Subcutaneous adipose tissue (tissue), 4 donors: ENCODE results near the gene TEN1. TPM values are rescaled to one million over a fixed set of nuclear protein-coding genes. Genes with fewer than 3 reads are reported as not detected.

Source experiments
- total RNA-seq, 4 donors: library from RNA; depleted of rRNA; stranded (reverse); fragments of >200 nt; gene quantifications; one replicate each; pipeline ENCODE4 v1.1.0, GENCODE V29; 2016
- TF ChIP-seq, protein P1 (sequence below): fragments of 450-650 bp; IDR thresholded peaks from one replicate; pipeline ENCODE4 v1.5.1; 2016; ENCODE audit warnings: low read depth, mild to moderate bottlenecking, control low read depth, antibody characterized with exemption, moderate library complexity

Gene TEN1
- total RNA-seq, 4 donors from 2014 or later = 4.7 to 29.0 (median 20.8) TPM

DNA sequence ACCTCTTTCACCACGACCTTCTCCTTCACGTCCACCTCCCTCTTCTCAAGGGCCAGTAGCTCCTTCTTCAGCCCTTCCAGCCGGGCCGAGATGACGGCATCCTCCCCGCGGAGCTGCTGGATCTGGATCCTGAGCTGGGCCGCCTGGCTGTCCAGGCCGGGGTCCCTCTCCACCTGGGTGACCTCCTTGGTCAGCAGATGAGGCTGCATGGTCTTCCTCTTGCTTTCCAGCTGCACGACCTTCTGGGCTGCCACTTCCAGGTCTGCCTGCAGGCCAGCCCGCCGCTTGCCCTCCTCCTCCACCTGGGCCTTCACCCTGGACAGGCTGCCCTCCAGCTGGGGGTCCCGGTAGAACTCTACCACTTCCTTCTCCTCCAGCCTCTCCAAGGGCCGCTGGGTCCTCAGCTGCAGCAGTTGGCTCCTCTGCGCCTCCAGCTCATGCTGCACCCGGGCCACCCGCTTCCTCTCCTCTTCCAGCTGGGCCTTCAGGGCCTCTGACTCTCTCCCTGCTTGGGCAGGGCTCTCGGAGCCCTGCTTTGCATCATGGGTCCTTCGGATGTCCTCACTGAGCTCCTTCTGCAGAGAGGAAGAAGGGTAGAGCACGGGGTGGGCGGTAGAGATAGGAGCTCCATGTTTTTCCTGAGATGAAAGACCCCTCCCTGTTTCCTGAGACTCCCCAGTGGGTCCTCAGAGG, 31.1 kb downstream of the TEN1 start:
- TF ChIP-seq, protein P1, sequence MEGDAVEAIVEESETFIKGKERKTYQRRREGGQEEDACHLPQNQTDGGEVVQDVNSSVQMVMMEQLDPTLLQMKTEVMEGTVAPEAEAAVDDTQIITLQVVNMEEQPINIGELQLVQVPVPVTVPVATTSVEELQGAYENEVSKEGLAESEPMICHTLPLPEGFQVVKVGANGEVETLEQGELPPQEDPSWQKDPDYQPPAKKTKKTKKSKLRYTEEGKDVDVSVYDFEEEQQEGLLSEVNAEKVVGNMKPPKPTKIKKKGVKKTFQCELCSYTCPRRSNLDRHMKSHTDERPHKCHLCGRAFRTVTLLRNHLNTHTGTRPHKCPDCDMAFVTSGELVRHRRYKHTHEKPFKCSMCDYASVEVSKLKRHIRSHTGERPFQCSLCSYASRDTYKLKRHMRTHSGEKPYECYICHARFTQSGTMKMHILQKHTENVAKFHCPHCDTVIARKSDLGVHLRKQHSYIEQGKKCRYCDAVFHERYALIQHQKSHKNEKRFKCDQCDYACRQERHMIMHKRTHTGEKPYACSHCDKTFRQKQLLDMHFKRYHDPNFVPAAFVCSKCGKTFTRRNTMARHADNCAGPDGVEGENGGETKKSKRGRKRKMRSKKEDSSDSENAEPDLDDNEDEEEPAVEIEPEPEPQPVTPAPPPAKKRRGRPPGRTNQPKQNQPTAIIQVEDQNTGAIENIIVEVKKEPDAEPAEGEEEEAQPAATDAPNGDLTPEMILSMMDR = no peak

GRCh38 chr17:76011951-76012350, 32.9 kb downstream of the TEN1 start:
- TF ChIP-seq, protein P1 = no peak

- TF ChIP-seq, protein P1 = no peak
Measured at GRCh38 chr17:76013377-76013932, 34.4 kb downstream of the TEN1 start.

DNA sequence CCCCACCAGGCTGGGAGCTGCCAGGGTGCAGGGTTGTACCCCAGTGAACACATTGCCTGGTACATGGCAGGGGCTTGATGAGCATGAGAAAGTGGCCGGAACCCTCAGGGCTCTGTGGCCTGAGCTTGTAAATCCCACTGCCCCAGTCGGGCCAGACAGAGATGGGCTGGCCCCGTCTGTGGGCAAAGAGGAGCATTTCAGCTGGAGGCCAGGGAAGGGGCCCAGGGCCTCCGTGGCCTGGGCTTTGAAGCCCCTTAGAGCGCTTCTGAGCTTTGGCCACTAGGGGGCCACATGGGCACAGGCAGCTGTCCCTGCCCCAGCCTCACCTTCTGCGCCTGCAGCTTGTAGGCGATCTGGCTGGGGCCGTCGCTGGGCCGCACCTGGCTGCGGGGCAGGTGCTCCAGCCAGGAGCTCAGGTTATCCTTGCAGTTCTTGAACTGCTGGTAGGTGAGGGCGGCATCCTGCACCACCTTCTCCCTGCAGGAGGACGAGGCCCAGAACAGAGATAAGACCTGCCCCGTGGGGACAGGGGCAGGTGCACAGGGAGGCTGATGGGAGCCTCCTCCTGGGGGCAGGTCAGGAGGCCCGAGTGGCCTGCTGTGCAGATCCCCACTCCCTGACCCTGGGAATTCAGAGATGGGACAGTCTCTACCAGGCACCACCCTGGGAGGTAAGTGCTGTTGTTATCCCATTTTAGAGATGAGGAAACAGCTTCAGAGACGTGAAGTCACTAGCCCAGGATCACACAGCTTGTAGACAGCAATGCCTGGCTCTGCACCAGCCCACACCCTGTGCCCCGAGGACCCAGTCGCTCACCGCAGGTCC, 35.3 kb downstream of the TEN1 start:
- TF ChIP-seq, protein P1 = no peak

DNA sequence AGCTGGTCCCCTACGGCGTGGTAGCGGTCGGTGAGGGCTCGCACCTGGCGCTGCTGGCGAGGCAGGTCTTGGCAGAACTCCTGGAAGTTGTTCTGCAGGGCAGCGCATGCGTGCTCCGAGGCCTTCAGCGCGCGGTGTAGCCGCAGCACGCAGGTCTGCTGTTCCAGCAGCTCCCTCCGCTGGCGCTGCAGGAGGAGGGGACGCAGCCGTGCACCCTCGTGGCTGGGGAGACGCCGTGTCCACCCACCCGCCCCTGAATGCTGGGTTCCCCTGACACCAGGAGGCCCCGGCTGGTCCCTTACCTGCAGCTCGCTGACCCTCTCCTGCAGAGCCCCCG, 35.9 kb downstream of the TEN1 start:
- TF ChIP-seq, protein P1 = no peak

- TF ChIP-seq, protein P1 = no peak
Measured at GRCh38 chr17:76017481-76018339, 38.7 kb downstream of the TEN1 start.

DNA sequence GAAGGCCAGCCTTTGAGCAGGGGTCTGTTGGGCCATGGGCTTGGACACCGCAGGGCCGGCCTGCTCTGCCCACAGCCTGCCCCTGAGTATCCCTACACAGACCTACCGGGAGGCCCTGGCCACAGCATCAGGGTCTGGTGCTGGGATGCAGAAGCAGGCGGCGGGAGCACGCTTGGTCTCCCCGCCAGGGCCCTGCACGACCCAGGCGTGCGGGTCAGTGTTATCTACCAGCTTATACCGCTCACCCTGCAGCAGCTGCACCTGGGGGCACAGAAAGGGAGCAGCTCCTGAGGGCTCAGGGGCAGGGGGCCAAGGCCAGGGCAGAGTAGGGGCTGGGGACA, 39.3 kb downstream of the TEN1 start:
- TF ChIP-seq, protein P1 = no peak
